ENCODE results near the gene PDE7B.

Gene PDE7B

GRCh38 chr6:136063096-136063495 lies 211.6 kb downstream of the PDE7B start:
- DNase-seq (ENCODE audit: low read depth in 1 of 2, low spot score in 1 of 2), result no peak

- no peak for DNase-seq (ENCODE audit: low read depth in 1 of 2, low spot score in 1 of 2)
Observed at GRCh38 chr6:136066005-136066404, 214.5 kb downstream of the PDE7B start.

- no peak for DNase-seq (ENCODE audit: low read depth in 1 of 2, low spot score in 1 of 2)
Observed at GRCh38 chr6:136067731-136068341, 216.3 kb downstream of the PDE7B start.

- no peak for DNase-seq (ENCODE audit: low read depth in 1 of 2, low spot score in 1 of 2)
Observed at GRCh38 chr6:136069119-136069518, 217.6 kb downstream of the PDE7B start.

- DNase-seq (ENCODE audit: low read depth in 1 of 2, low spot score in 1 of 2), result no peak
Observed at GRCh38 chr6:136070815-136071214, 219.3 kb downstream of the PDE7B start.

GRCh38 chr6:136072691-136073090 lies 221.2 kb downstream of the PDE7B start:
- no peak for DNase-seq (ENCODE audit: low read depth in 1 of 2, low spot score in 1 of 2)

- DNase-seq (ENCODE audit: low read depth in 1 of 2, low spot score in 1 of 2), result no peak
Observed at GRCh38 chr6:136073216-136073615, 221.7 kb downstream of the PDE7B start.

GRCh38 chr6:136076496-136076895 lies 225.0 kb downstream of the PDE7B start:
- no peak for DNase-seq (ENCODE audit: low read depth in 1 of 2, low spot score in 1 of 2)

- no peak for DNase-seq (ENCODE audit: low read depth in 1 of 2, low spot score in 1 of 2)
Observed at GRCh38 chr6:136077834-136078576, 226.5 kb downstream of the PDE7B start.

GRCh38 chr6:136079701-136080565 lies 228.4 kb downstream of the PDE7B start:
- DNase-seq (ENCODE audit: low read depth in 1 of 2, low spot score in 1 of 2), result no peak

- no peak for DNase-seq (ENCODE audit: low read depth in 1 of 2, low spot score in 1 of 2)
Observed at GRCh38 chr6:136083540-136083939, 232.0 kb downstream of the PDE7B start.

- DNase-seq (ENCODE audit: low read depth in 1 of 2, low spot score in 1 of 2), result no peak
Observed at GRCh38 chr6:136084403-136084802, 232.9 kb downstream of the PDE7B start.

GRCh38 chr6:136085370-136086115 lies 234.0 kb downstream of the PDE7B start:
- no peak for DNase-seq (ENCODE audit: low read depth in 1 of 2, low spot score in 1 of 2)

GRCh38 chr6:136086686-136087085 lies 235.2 kb downstream of the PDE7B start:
- no peak for DNase-seq (ENCODE audit: low read depth in 1 of 2, low spot score in 1 of 2)

GRCh38 chr6:136087986-136088385 lies 236.5 kb downstream of the PDE7B start:
- no peak for DNase-seq (ENCODE audit: low read depth in 1 of 2, low spot score in 1 of 2)

GRCh38 chr6:136088693-136089092 lies 237.2 kb downstream of the PDE7B start:
- DNase-seq (ENCODE audit: low read depth in 1 of 2, low spot score in 1 of 2), result no peak

- no peak for DNase-seq (ENCODE audit: low read depth in 1 of 2, low spot score in 1 of 2)
Observed at GRCh38 chr6:136089876-136090275, 238.4 kb downstream of the PDE7B start.

GRCh38 chr6:136090929-136091328 lies 239.4 kb downstream of the PDE7B start:
- DNase-seq (ENCODE audit: low read depth in 1 of 2, low spot score in 1 of 2), result no peak

- no peak for DNase-seq (ENCODE audit: low read depth in 1 of 2, low spot score in 1 of 2)
Observed at GRCh38 chr6:136092897-136093296, 241.4 kb downstream of the PDE7B start.

GRCh38 chr6:136093835-136094234 lies 242.3 kb downstream of the PDE7B start:
- DNase-seq (ENCODE audit: low read depth in 1 of 2, low spot score in 1 of 2), result no peak

GRCh38 chr6:136094812-136095211 lies 243.3 kb downstream of the PDE7B start:
- DNase-seq (ENCODE audit: low read depth in 1 of 2, low spot score in 1 of 2), result no peak

All from activated T-helper 1 cell treated with anti-CD3 and anti-CD28 coated beads, Interleukin-2, amount 50 U/mL, for 16 hours (primary cell).